K562 (cell line): ENCODE results near the gene ZNF83. TPM values are rescaled to one million over a fixed set of nuclear protein-coding genes. Genes with fewer than 3 reads are reported as not detected.

Experiments used
- NFIX ChIP-seq: fragments of 250-450 bp; sonication (Bioruptor Pico); IDR thresholded peaks from 2 replicates; pipeline ENCODE4 v1.4.0; 2020; ENCODE audit warnings: low read depth, mild to moderate bottlenecking, moderate library complexity
- PBX2 ChIP-seq, 2 experiments: IDR thresholded peaks in 1 of 2; conservative IDR thresholded peaks in 1 of 2; 2 replicates each; pipeline ENCODE4 v1.6.1; 2016; ENCODE audit warnings: low read depth in 2 of 2, mild to moderate bottlenecking in 1 of 2, missing compliant biosample characterization in 1 of 2, missing genetic modification characterization in 1 of 2, moderate library complexity in 1 of 2
- polyA plus RNA-seq, 8 experiments: library from polyadenylated mRNA; depleted of rRNA in 4 of 8; stranded (reverse) in 5 of 8; unstranded in 3 of 8; fragments of >200 nt; fragmentation: Nextera tagmentation in 2 of 8; fragmentation: Illumina TruSeq in 1 of 8; extraction: Ambion mirVana in 2 of 8; extraction: Trizol in 1 of 8; gene quantifications; 2 replicates each; pipeline versions ENCODE4 v1.2.1 to v1.2.3, GENCODE V29; 2011 to 2014; ENCODE audit warnings: inconsistent platforms in 1 of 8, missing spikeins in 1 of 8
- total RNA-seq, 7 experiments: library from RNA; depleted of rRNA in 6 of 7; stranded (reverse); fragments of >200 nt in 6 of 7; fragmentation: Illumina TruSeq in 2 of 7; extraction: Trizol in 2 of 7; gene quantifications; 2 replicates each; pipeline versions ENCODE4 v1.2.1 to v1.2.3, GENCODE V29; 2011 to 2021; ENCODE audit warnings: low replicate concordance in 1 of 7
- TF ChIP-seq, protein P1 (sequence below): fragments of 450-650 bp; IDR thresholded peaks from 2 replicates; pipeline ENCODE4 v1.6.1; 2016; ENCODE audit warnings: mild to moderate bottlenecking, moderate library complexity

Gene ZNF83
- total and polyA plus RNA-seq, 9 of the 15 experiments (the other 6 are each of a cell fraction or from before 2014, with no cell fraction given), result 18.6 to 74.3 (median 51.9) TPM

DNA sequence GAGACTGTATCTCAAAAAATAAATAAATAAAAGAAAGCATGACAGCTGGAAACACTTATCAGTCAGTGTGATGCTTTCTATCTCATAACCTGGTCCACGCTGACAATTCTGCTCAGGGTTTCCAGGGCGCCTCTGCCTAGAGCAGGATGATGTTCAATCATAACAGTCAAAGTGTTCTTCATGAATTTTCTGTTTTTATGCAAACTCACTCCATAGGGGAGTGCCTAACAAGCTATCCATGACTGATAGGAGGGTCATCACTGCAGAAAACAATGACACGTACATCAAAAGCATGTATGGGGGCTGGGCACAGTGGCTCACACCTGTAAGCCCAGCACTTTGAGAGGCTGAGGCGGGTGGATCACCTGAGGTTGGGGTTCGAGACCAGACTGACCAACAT, 41.4 kb upstream of the ZNF83 start (continued):
- TF ChIP-seq, protein P1, sequence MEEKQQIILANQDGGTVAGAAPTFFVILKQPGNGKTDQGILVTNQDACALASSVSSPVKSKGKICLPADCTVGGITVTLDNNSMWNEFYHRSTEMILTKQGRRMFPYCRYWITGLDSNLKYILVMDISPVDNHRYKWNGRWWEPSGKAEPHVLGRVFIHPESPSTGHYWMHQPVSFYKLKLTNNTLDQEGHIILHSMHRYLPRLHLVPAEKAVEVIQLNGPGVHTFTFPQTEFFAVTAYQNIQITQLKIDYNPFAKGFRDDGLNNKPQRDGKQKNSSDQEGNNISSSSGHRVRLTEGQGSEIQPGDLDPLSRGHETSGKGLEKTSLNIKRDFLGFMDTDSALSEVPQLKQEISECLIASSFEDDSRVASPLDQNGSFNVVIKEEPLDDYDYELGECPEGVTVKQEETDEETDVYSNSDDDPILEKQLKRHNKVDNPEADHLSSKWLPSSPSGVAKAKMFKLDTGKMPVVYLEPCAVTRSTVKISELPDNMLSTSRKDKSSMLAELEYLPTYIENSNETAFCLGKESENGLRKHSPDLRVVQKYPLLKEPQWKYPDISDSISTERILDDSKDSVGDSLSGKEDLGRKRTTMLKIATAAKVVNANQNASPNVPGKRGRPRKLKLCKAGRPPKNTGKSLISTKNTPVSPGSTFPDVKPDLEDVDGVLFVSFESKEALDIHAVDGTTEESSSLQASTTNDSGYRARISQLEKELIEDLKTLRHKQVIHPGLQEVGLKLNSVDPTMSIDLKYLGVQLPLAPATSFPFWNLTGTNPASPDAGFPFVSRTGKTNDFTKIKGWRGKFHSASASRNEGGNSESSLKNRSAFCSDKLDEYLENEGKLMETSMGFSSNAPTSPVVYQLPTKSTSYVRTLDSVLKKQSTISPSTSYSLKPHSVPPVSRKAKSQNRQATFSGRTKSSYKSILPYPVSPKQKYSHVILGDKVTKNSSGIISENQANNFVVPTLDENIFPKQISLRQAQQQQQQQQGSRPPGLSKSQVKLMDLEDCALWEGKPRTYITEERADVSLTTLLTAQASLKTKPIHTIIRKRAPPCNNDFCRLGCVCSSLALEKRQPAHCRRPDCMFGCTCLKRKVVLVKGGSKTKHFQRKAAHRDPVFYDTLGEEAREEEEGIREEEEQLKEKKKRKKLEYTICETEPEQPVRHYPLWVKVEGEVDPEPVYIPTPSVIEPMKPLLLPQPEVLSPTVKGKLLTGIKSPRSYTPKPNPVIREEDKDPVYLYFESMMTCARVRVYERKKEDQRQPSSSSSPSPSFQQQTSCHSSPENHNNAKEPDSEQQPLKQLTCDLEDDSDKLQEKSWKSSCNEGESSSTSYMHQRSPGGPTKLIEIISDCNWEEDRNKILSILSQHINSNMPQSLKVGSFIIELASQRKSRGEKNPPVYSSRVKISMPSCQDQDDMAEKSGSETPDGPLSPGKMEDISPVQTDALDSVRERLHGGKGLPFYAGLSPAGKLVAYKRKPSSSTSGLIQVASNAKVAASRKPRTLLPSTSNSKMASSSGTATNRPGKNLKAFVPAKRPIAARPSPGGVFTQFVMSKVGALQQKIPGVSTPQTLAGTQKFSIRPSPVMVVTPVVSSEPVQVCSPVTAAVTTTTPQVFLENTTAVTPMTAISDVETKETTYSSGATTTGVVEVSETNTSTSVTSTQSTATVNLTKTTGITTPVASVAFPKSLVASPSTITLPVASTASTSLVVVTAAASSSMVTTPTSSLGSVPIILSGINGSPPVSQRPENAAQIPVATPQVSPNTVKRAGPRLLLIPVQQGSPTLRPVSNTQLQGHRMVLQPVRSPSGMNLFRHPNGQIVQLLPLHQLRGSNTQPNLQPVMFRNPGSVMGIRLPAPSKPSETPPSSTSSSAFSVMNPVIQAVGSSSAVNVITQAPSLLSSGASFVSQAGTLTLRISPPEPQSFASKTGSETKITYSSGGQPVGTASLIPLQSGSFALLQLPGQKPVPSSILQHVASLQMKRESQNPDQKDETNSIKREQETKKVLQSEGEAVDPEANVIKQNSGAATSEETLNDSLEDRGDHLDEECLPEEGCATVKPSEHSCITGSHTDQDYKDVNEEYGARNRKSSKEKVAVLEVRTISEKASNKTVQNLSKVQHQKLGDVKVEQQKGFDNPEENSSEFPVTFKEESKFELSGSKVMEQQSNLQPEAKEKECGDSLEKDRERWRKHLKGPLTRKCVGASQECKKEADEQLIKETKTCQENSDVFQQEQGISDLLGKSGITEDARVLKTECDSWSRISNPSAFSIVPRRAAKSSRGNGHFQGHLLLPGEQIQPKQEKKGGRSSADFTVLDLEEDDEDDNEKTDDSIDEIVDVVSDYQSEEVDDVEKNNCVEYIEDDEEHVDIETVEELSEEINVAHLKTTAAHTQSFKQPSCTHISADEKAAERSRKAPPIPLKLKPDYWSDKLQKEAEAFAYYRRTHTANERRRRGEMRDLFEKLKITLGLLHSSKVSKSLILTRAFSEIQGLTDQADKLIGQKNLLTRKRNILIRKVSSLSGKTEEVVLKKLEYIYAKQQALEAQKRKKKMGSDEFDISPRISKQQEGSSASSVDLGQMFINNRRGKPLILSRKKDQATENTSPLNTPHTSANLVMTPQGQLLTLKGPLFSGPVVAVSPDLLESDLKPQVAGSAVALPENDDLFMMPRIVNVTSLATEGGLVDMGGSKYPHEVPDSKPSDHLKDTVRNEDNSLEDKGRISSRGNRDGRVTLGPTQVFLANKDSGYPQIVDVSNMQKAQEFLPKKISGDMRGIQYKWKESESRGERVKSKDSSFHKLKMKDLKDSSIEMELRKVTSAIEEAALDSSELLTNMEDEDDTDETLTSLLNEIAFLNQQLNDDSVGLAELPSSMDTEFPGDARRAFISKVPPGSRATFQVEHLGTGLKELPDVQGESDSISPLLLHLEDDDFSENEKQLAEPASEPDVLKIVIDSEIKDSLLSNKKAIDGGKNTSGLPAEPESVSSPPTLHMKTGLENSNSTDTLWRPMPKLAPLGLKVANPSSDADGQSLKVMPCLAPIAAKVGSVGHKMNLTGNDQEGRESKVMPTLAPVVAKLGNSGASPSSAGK, result no peak
- no peak for TF ChIP-seq PBX2 (CRISPR knock-in tag; IDR thresholded peaks at IDR 0.05; ENCODE audit: low read depth)
- peak; percentile 13; the same call in 1 of the 2 replicates for TF ChIP-seq PBX2 (tag; conservative IDR thresholded peaks at IDR 0.05; ENCODE audit: low read depth)
- TF ChIP-seq NFIX (CRISPR knock-in tag), result no peak
